Stimulated activated CD8-positive, alpha-beta memory T cell treated with anti-CD3 and anti-CD28 coated beads, Interleukin-12 subunit alpha, Interleukin-12 subunit beta, amount 100 ng/mL, for 4 hours (primary cell): ENCODE results near the gene NCDN.
"Not testable (repeated sequence)": the region's sequence is repeated elsewhere in the genome, so short reads cannot be mapped to it uniquely, and the experiment has no call there.

Experiments used
- DNase-seq: peaks from one replicate; pipeline ENCODE4 v3.0.0-alpha.2; 2020; ENCODE audit warnings: low read depth

The NCDN gene

GRCh38 chr1:35569936-35570335 lies 12.3 kb downstream of the NCDN start:
- no peak for DNase-seq

GRCh38 chr1:35570589-35571137 lies 13.1 kb downstream of the NCDN start:
- DNase-seq: no peak

- no peak for DNase-seq
Measured at GRCh38 chr1:35571263-35571662, 13.7 kb downstream of the NCDN start.

GRCh38 chr1:35572296-35572695 lies 14.7 kb downstream of the NCDN start:
- DNase-seq: no peak

DNA sequence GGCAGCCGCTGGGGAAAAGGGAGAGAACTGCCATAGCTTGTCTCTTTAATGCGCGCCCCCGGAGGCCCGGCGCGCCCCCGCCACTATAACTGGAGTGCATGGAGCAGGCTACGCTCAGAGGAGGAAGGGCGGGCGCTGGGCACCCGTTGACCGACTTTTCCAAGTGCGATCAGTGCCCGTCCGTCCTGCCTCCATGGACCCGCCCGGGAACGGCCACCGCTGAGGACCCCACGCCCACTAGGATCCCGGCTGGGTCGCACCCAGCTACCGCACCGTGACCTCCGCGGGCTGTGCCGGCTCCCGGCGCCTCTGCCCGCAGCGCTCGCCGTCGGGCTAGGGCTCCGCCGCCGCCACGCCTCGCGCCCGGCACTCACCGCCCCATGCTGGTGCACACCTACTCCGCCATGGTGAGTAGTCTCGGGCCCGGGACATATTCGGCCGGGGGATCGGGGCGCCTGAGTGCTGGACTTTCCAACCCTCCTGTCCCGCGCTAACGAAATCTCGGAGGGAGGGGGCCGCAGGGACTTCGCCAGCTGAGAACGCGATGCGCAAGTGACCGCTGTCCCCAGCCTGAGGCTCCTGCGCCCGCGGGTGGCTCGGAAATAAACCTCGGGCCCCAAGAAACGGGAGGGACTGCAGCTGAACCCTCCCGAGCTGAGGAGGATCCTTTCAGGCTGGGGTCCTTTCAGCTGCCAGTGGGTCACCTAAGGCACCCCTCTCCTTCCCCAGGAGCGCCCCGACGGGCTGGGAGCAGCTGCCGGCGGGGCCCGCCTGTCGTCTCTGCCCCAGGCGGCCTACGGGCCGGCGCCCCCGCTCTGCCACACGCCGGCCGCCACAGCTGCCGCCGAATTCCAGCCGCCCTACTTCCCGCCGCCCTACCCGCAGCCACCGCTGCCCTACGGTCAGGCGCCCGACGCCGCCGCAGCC lies 15.9 kb downstream of the NCDN start, which contains the start of gene TFAP2E:
Gene TFAP2E, plus strand, starts transcription at position 117 of the 927 bp plus-strand sequence. Its CDS starts 264 bp downstream, at position 381.
- DNase-seq: no peak

DNA sequence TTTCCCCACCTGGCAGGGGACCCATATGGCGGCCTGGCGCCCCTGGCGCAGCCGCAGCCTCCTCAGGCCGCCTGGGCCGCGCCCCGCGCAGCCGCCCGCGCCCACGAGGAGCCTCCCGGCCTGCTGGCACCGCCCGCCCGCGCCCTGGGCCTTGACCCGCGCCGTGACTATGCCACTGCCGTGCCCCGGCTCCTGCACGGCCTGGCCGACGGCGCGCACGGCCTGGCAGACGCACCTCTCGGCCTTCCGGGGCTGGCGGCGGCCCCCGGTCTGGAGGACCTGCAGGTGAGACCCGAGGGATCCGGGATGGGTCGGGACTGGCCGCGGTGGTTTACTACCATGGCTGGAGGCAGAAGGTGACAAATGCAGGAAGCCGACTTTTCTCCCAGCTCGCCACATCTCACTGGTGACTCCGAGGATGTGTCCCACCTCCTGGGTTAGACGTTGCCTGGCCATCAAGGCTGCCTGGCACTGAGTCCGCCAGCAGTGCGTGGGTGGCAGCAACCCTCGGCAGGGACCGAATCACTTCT lies 16.6 kb downstream of the NCDN start:
- DNase-seq: no peak

- no peak for DNase-seq
Measured at GRCh38 chr1:35574655-35575415, 17.2 kb downstream of the NCDN start.

- DNase-seq: no peak
Measured at GRCh38 chr1:35575416-35575958, 17.9 kb downstream of the NCDN start.

DNA sequence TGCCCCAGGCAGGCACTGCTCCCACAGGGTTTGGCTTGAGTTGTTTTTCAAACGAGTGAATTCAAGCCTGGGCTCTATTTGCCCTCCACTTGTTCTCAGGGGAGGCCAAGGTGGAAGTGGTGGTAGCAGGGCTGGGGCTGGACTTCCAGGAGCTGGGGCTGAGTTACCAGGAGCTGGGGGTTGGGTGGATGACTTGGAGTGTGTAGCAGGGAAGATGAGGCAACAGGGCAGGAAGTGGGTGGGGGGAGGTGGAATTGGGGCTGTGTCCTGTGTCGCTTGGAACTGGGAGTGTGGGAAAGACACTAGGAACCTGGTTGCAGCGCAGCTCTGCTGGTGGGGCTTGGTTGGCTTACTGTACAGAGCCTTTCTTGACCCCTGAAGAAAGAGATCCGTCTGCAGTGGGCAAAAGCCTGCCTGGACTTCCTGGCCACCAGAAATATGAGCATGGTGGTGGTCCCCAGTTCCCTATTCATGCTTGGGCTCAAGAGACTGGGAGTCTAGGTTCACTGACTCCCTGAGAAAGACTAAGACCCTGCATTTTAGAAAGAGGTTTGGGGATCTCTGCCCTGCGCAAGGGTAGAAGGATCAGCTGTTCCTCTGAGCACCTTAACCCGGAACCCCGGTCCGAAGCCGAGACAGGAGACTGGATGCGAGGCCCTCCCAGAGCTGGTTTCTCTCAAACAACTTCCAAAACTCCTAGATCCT lies 18.6 kb downstream of the NCDN start:
- DNase-seq: no peak

GRCh38 chr1:35576766-35577070 lies 19.1 kb downstream of the NCDN start:
- not testable (repeated sequence) for DNase-seq

GRCh38 chr1:35577071-35577998 lies 19.7 kb downstream of the NCDN start:
- peak; percentile 36 for DNase-seq

GRCh38 chr1:35580949-35581388 lies 23.4 kb downstream of the NCDN start:
- DNase-seq: no peak

GRCh38 chr1:35581621-35582020 lies 24.0 kb downstream of the NCDN start:
- not testable (repeated sequence) for DNase-seq

- no peak for DNase-seq
Measured at GRCh38 chr1:35585281-35585680, 27.7 kb downstream of the NCDN start.

- DNase-seq: not testable (repeated sequence)
Measured at GRCh38 chr1:35585805-35586204, 28.2 kb downstream of the NCDN start.

DNA sequence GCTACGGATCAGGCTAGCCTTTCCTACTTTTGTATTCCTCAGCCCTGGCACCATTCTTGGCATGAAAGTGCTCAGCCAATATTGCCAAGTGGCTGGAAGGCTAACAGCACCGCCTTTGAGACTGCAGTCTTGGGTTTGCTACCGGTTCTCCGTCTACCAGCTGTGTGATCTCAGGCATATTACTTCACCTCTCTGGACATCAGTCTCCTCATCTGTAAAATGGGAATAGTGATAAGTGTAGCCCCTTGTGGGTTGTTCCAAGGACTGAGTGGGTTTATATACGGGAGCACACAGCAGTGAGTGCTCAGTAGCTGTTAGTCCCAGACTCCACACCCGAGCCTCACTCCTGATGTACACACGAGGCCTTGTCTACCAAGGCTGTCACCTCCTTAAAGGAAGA lies 29.2 kb downstream of the NCDN start:
- DNase-seq: no peak

GRCh38 chr1:35587736-35588135 lies 30.1 kb downstream of the NCDN start:
- no peak for DNase-seq

GRCh38 chr1:35588197-35588910 lies 30.8 kb downstream of the NCDN start:
- DNase-seq: no peak

- DNase-seq: no peak
Measured at GRCh38 chr1:35589516-35590427, 32.2 kb downstream of the NCDN start.
